Measurements from ENCODE around the gene SHC1.

- no peak for TF ChIP-seq CTCF (IDR thresholded peaks at IDR 0.05)
- TF ChIP-seq EZH2phosphoT487 (IDR thresholded peaks at IDR 0.05), result no peak
- TF ChIP-seq EZH2 (IDR thresholded peaks at IDR 0.05), result no peak
These were observed 32.7 kb upstream of the SHC1 start for GRCh38 chr1:155003227-155003765.

Data from neural progenitor cell (in vitro differentiated cells).